HEK293T (cell line): ENCODE results near the gene CELSR2.
A peak's percentile ranks its signal among the peaks of the same experiment; 100 is the strongest.

Source experiments
- CTCF ChIA-PET: fragments of 350-600 bp; formaldehyde crosslinking; extraction: SDS; loops from one replicate; lab custom pipeline; 2021; ENCODE audit warnings: antibody characterized with exemption, inconsistent platforms; lab: Yijun Ruan, JAX
- POLR2A ChIA-PET: fragments of 350-600 bp; formaldehyde crosslinking; extraction: SDS; loops from one replicate; lab custom pipeline; 2020; ENCODE audit warnings: antibody characterized with exemption, inconsistent platforms; lab: Yijun Ruan, JAX
- DNase-seq: peaks from one replicate; pipeline ENCODE4 v3.0.0; 2012; ENCODE audit warnings: mixed read lengths; ENCODE audit errors: extremely low spot score
- ARNT ChIP-seq: fragments of 450-650 bp; IDR thresholded peaks from 2 replicates; pipeline ENCODE4 v1.6.1; 2017; ENCODE audit warnings: mild to moderate bottlenecking
- BHLHE40 ChIP-seq: fragments of 450-650 bp; IDR thresholded peaks from 2 replicates; pipeline ENCODE4 v1.6.1; 2016; ENCODE audit warnings: mild to moderate bottlenecking, moderate library complexity, borderline replicate concordance
- CTBP1 ChIP-seq: fragments of 450-650 bp; IDR thresholded peaks from 2 replicates; pipeline ENCODE4 v1.6.1; 2016; ENCODE audit warnings: borderline replicate concordance
- ELF4 ChIP-seq: fragments of 450-650 bp; IDR thresholded peaks from 2 replicates; pipeline ENCODE4 v1.6.1; 2017; ENCODE audit warnings: antibody characterized with exemption
- FOXA1 ChIP-seq: fragments of 450-650 bp; IDR thresholded peaks from 2 replicates; pipeline ENCODE4 v1.6.1; 2016; ENCODE audit warnings: mild to moderate bottlenecking
- FOXK2 ChIP-seq: fragments of 450-650 bp; IDR thresholded peaks from 2 replicates; pipeline ENCODE4 v1.6.1; 2016; ENCODE audit warnings: mild to moderate bottlenecking
- FOXM1 ChIP-seq: fragments of 450-650 bp; IDR thresholded peaks from 2 replicates; pipeline ENCODE4 v1.6.1; 2017; ENCODE audit warnings: mild to moderate bottlenecking, borderline replicate concordance
- HDGF ChIP-seq: fragments of 450-650 bp; IDR thresholded peaks from 2 replicates; pipeline ENCODE4 v1.6.1; 2017; ENCODE audit warnings: antibody characterized with exemption, borderline replicate concordance
- L3MBTL2 ChIP-seq: fragments of 450-650 bp; conservative IDR thresholded peaks from 2 replicates; pipeline ENCODE4 v1.6.1; 2016; ENCODE audit warnings: mild to moderate bottlenecking
- LEF1 ChIP-seq: fragments of 450-650 bp; IDR thresholded peaks from 2 replicates; pipeline ENCODE4 v1.6.1; 2017; ENCODE audit warnings: mild to moderate bottlenecking, borderline replicate concordance
- NFRKB ChIP-seq: fragments of 450-650 bp; IDR thresholded peaks from 2 replicates; pipeline ENCODE4 v1.6.1; 2016; ENCODE audit warnings: mild to moderate bottlenecking, moderate library complexity
- PKNOX1 ChIP-seq: fragments of 450-650 bp; IDR thresholded peaks from 2 replicates; pipeline ENCODE4 v1.6.1; 2016
- SP1 ChIP-seq: fragments of 450-650 bp; IDR thresholded peaks from 2 replicates; pipeline ENCODE4 v1.6.1; 2017
- SUZ12 ChIP-seq: fragments of 450-650 bp; IDR thresholded peaks from 2 replicates; pipeline ENCODE4 v1.6.1; 2016; ENCODE audit warnings: mild to moderate bottlenecking
- TARDBP ChIP-seq: fragments of 450-650 bp; IDR thresholded peaks from 2 replicates; pipeline ENCODE4 v1.6.1; 2016
- ZNF384 ChIP-seq: fragments of 450-650 bp; IDR thresholded peaks from 2 replicates; pipeline ENCODE4 v1.6.1; 2016

Gene CELSR2

GRCh38 chr1:109262231-109263055 lies 13.1 kb downstream of the CELSR2 start:
- no peak for DNase-seq
- POLR2A ChIA-PET: interaction anchor here (0.7 kb wide), 2 partner anchors 48 to 136 kb away, joined by 3 read pairs; partner anchors contain the start of gene SARS1
- no peak for TF ChIP-seq ARNT
- no peak for TF ChIP-seq BHLHE40
- TF ChIP-seq ZNF384: no peak
- no peak for TF ChIP-seq ELF4
- TF ChIP-seq CTBP1: no peak
- no peak for TF ChIP-seq NFRKB
- TF ChIP-seq FOXM1: no peak
- no peak for TF ChIP-seq TARDBP
- TF ChIP-seq LEF1: no peak
- TF ChIP-seq HDGF: no peak
- no peak for TF ChIP-seq PKNOX1
- no peak for TF ChIP-seq FOXA1
- TF ChIP-seq L3MBTL2: no peak
- TF ChIP-seq SP1: no peak
- no peak for TF ChIP-seq FOXK2
- TF ChIP-seq SUZ12: no peak
- CTCF ChIA-PET: interaction anchor here (0.7 to 1.1 kb wide), 2 partner anchors 23 to 136 kb away, joined by 3 to 6 read pairs; partner anchors contain the start of gene SORT1

- DNase-seq: no peak
- ChIA-PET CTCF (interaction anchor here (0.7 to 2.2 kb wide), 3 partner anchors 9 to 135 kb away, joined by 3 to 12 read pairs (median 6); partner anchors contain the start of gene SORT1), POLR2A (interaction anchor here (0.7 kb wide), 2 partner anchors 49 to 135 kb away, joined by 3 read pairs; partner anchors contain the start of gene SARS1)
- TF ChIP-seq SP1 (no peak), FOXA1 (no peak), SUZ12 (no peak), BHLHE40 (no peak), FOXM1 (no peak), CTBP1 (no peak), LEF1 (no peak), ZNF384 (no peak), PKNOX1 (no peak), HDGF (no peak), FOXK2 (no peak), TARDBP (no peak), NFRKB (no peak), ARNT (no peak), L3MBTL2 (no peak), ELF4 (no peak)
Observed at GRCh38 chr1:109263234-109263596, 13.9 kb downstream of the CELSR2 start.

- ChIA-PET POLR2A (interaction anchor here (1.2 kb wide), 1 partner anchor 50 kb away, joined by 3 read pairs; the partner anchor contains the start of gene SARS1), CTCF (interaction anchor here (0.7 to 2.2 kb wide), 7 partner anchors 10 to 269 kb away, joined by 3 to 12 read pairs (median 6); partner anchors contain the start of genes CELSR2 and SORT1)
- TF ChIP-seq ARNT (peak; percentile 23; the same call in 1 of the 2 replicates), L3MBTL2 (peak; percentile 63), SUZ12 (no peak)
- peak; percentile 88 for DNase-seq
Observed at GRCh38 chr1:109263597-109264378, 14.4 kb downstream of the CELSR2 start.

- POLR2A ChIA-PET: interaction anchor here (1.0 to 1.2 kb wide), 2 partner anchors 51 to 134 kb away, joined by 3 read pairs; partner anchors contain the start of genes SARS1 and SORT1
- CTCF ChIA-PET: interaction anchor here (0.7 to 2.2 kb wide), 7 partner anchors 10 to 268 kb away, joined by 3 to 12 read pairs (median 6); partner anchors contain the start of genes CELSR2 and SORT1
- no peak for TF ChIP-seq PKNOX1
- no peak for TF ChIP-seq SP1
- TF ChIP-seq CTBP1: no peak
- TF ChIP-seq ARNT: no peak
- no peak for TF ChIP-seq ZNF384
- TF ChIP-seq HDGF: no peak
- TF ChIP-seq FOXK2: no peak
- TF ChIP-seq L3MBTL2: no peak
- TF ChIP-seq TARDBP: no peak
- TF ChIP-seq NFRKB: no peak
- no peak for TF ChIP-seq FOXM1
- TF ChIP-seq LEF1: no peak
- no peak for DNase-seq
Observed at GRCh38 chr1:109264379-109264755, 15.0 kb downstream of the CELSR2 start.

- ChIA-PET CTCF (interaction anchor here (1.0 to 2.2 kb wide), 4 partner anchors 12 to 268 kb away, joined by 3 to 12 read pairs (median 6); partner anchors contain the start of genes CELSR2 and SORT1), POLR2A (interaction anchor here (1.0 to 1.2 kb wide), 2 partner anchors 51 to 133 kb away, joined by 3 read pairs; partner anchors contain the start of genes SARS1 and SORT1)
- TF ChIP-seq CTBP1 (no peak), LEF1 (no peak), ELF4 (no peak), HDGF (no peak), SUZ12 (no peak), ARNT (no peak), PKNOX1 (no peak), NFRKB (no peak), ZNF384 (no peak), SP1 (no peak), TARDBP (no peak), FOXA1 (no peak)
- no peak for DNase-seq
Observed at GRCh38 chr1:109265016-109265415, 15.7 kb downstream of the CELSR2 start.
